PC-9 (cell line): ENCODE data around the gene PRKAR2B.

Experiments
- CTCF ChIP-seq: fragments of 200-600 bp; sonication (generic); conservative IDR thresholded peaks from 2 replicates; pipeline ENCODE4 v1.6.1; 2017; ENCODE audit warnings: mixed run types, antibody characterized with exemption, mild to moderate bottlenecking, moderate library complexity
- EZH2 ChIP-seq: fragments of 200-600 bp; sonication (generic); IDR thresholded peaks from 2 replicates; pipeline ENCODE4 v1.8.0; 2017; ENCODE audit warnings: antibody characterized with exemption, low read depth

DNA sequence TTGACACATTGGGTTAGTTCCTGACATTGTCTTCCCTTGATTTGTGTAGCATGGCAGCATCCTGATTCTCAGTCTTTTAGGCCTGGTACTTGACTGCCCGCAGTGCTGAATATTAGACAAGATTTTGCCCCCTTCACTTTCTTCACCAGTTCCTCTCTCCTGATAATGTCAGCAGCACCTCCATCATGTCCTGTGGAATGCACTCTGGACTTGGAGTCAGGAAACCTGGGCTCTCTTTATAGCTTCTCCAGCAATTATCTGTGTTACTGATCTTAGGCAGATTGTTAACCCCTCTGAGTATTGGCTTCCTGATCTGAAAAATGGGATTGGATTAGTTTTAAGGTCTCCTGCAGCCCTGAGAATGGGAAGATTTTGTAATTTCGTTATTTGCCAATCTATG is 143.3 kb downstream of the PRKAR2B start:
- TF ChIP-seq CTCF (no peak), EZH2 (no peak)
